ENCODE measurements around the gene WDR11. TPM values are rescaled to one million over a fixed set of nuclear protein-coding genes. Genes with fewer than 3 reads are reported as not detected.

WDR11 gene, protein sequence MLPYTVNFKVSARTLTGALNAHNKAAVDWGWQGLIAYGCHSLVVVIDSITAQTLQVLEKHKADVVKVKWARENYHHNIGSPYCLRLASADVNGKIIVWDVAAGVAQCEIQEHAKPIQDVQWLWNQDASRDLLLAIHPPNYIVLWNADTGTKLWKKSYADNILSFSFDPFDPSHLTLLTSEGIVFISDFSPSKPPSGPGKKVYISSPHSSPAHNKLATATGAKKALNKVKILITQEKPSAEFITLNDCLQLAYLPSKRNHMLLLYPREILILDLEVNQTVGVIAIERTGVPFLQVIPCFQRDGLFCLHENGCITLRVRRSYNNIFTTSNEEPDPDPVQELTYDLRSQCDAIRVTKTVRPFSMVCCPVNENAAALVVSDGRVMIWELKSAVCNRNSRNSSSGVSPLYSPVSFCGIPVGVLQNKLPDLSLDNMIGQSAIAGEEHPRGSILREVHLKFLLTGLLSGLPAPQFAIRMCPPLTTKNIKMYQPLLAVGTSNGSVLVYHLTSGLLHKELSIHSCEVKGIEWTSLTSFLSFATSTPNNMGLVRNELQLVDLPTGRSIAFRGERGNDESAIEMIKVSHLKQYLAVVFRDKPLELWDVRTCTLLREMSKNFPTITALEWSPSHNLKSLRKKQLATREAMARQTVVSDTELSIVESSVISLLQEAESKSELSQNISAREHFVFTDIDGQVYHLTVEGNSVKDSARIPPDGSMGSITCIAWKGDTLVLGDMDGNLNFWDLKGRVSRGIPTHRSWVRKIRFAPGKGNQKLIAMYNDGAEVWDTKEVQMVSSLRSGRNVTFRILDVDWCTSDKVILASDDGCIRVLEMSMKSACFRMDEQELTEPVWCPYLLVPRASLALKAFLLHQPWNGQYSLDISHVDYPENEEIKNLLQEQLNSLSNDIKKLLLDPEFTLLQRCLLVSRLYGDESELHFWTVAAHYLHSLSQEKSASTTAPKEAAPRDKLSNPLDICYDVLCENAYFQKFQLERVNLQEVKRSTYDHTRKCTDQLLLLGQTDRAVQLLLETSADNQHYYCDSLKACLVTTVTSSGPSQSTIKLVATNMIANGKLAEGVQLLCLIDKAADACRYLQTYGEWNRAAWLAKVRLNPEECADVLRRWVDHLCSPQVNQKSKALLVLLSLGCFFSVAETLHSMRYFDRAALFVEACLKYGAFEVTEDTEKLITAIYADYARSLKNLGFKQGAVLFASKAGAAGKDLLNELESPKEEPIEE
- 41.2 and 43.3 TPM in 2 replicates for total RNA-seq (2014; rRNA removed; shearing (Covaris generic))
- 47.1 and 58.9 TPM in 2 replicates for total RNA-seq (2022)
- percentile 84 among the genes with signal in this experiment for Bru-seq, nascent RNA
- percentile 78 among the genes with signal in this experiment for BruChase-seq, experiment 1, labeled RNA remaining after a 6-hour chase
- percentile 84 among the genes with signal in this experiment for BruChase-seq, experiment 2, labeled RNA remaining after a 2-hour chase
- long read RNA-seq, full-length matches to known transcripts: 36 of 65 reads
- long read RNA-seq, partial matches to known transcripts: 9 of 65 reads
- long read RNA-seq, other reads (novel, unspliced or antisense): 20 of 65 reads

DNA sequence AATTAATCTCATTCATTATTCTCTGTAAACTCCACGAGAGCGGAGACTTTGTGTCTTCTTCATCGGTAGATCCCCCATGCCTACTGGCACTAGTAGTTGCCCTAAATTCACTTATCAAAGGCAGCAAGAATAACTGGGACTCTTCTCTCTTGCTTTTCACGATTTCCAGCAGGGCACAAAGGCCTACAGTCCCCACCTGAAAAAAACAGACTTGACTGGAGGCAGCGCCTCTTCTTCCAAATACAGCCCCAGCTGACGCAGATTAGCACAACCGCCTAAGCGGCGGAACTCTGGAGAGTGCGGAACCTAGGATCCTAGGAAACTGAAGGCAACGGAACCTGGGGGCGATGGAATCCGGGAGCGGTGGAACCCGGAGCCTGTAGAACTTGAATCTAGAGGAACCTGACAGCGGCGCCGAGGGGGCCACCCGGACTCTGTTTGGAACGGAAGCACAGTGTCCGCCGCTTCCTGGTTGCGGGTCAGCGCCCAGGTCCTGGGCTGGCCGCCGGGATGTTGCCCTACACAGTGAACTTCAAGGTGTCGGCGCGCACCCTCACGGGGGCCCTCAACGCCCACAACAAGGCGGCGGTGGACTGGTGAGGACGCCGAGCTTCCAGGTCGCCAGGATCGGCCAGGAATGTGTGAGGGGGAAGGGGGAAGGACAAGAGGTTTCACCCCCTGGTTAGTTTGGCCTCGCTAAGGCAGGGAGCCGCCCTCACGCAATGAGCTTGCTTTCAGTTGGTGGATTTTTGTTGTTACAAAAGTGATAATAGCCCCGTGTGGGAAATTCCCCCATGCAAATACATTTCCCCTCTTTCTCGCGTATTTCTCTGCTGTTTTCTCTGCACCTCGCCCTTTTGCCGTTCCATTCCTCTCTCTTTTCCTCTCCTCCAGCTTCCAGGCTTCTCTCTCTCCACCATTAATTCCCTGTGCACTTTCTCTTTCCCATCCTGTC, at the start of gene WDR11:
WDR11 (plus strand) TSS at position 452 of the 955 bp plus-strand sequence; CDS start at position 511, 59 bp downstream.
- Histone ChIP-seq H4K20me1 (ENCODE audit: insufficient read depth, low read length) (peaks cover 9% of the 10 kb centered on the region; the same call in 1 of the 2 replicates), H2AFZ (ENCODE audit: low read length) (peak within 1 kb of the TSS; percentile 100), H3K9me3 (ENCODE audit: low read length) (0 out of 2 replicates have a peak, but pooled peaks cover 6% of the 10 kb centered on the region), H3K4me2 (ENCODE audit: low read length) (peak within 1 kb of the TSS; percentile 82), H3K36me3 (ENCODE audit: insufficient read depth, low read length) (peaks cover 28% of the 10 kb centered on the region), H3K9me2 (ENCODE audit: insufficient read depth, low read length) (no peaks in the 10 kb centered on the region), H3K27ac (ENCODE audit: low read depth, low read length, poor library complexity, severe bottlenecking) (peak within 1 kb of the TSS; percentile 62), H3K4me3 (ENCODE audit: low read depth, low read length, poor library complexity, severe bottlenecking) (peak within 1 kb of the TSS; percentile 90), H3K79me2 (ENCODE audit: insufficient read depth, low read depth, low read length) (peaks cover 28% of the 10 kb centered on the region; the same call in 1 of the 2 replicates), H3K4me1 (ENCODE audit: insufficient read depth, low read length, poor library complexity, severe bottlenecking) (peaks cover 19% of the 10 kb centered on the region)
- TSS peak; percentile 95 for BruUV-seq (replicated peaks)
- ChIA-PET POLR2A (no interaction called here), CTCF (ENCODE audit: unreplicated experiment) (interaction anchor here (0.6 kb wide), 1 partner anchor 27 kb away, joined by 4 read pairs; no protein-coding TSS in a partner anchor)
- intact Hi-C loops (cut with micrococcal nuclease; ENCODE audit: unreplicated experiment): loop anchor here (10.0 kb wide), 1 partner anchor 1074 kb away; the partner anchor contains the start of gene ATE1
- DNase-seq (ENCODE audit: low spot score): peak; percentile 84
- TF ChIP-seq EZH2phosphoT487 (IDR thresholded peaks at IDR 0.05; ENCODE audit: borderline replicate concordance, low read depth, low read length): no peak
- TF ChIP-seq, protein P1, sequence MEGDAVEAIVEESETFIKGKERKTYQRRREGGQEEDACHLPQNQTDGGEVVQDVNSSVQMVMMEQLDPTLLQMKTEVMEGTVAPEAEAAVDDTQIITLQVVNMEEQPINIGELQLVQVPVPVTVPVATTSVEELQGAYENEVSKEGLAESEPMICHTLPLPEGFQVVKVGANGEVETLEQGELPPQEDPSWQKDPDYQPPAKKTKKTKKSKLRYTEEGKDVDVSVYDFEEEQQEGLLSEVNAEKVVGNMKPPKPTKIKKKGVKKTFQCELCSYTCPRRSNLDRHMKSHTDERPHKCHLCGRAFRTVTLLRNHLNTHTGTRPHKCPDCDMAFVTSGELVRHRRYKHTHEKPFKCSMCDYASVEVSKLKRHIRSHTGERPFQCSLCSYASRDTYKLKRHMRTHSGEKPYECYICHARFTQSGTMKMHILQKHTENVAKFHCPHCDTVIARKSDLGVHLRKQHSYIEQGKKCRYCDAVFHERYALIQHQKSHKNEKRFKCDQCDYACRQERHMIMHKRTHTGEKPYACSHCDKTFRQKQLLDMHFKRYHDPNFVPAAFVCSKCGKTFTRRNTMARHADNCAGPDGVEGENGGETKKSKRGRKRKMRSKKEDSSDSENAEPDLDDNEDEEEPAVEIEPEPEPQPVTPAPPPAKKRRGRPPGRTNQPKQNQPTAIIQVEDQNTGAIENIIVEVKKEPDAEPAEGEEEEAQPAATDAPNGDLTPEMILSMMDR (conservative IDR thresholded peaks at IDR 0.05; ENCODE audit: low read length): no peak

DNA sequence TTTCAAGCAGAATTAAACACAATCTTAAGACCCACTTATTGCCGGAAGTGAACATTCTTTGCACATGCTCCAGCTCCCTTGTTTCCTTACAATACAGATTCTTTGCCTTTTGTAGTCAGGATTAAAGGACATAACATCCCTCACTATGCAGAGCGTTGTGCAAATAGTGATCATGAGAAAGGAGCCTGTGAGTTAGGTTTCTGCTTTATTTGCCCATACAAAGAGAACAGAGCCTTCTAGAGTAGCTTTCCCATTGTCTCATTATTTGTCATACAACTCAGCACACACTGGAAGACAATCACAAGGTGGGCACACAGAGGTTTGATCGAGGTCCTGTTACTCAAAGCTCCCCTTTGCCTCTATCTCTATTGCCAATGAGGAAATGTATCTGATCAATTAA, 48.2 kb upstream of the WDR11 start:
- no peaks in the 10 kb centered on the region for H3K9me2 ChIP-seq (ENCODE audit: insufficient read depth, low read length)
- POLR2A ChIA-PET: no interaction called here

More for the DNA sequence above, 48.2 kb upstream of the WDR11 start:
- no peak overlapping the region for H3K4me3 ChIP-seq (ENCODE audit: low read depth, low read length, poor library complexity, severe bottlenecking)
- CTCF ChIA-PET (ENCODE audit: unreplicated experiment): no interaction called here
- no peaks in the 10 kb centered on the region for H3K4me1 ChIP-seq (ENCODE audit: insufficient read depth, low read length, poor library complexity, severe bottlenecking)
- no peak overlapping the region for H2AFZ ChIP-seq (ENCODE audit: low read length)
- no peaks in the 10 kb centered on the region for H3K36me3 ChIP-seq (ENCODE audit: insufficient read depth, low read length)
- H3K79me2 ChIP-seq (ENCODE audit: insufficient read depth, low read depth, low read length): no peaks in the 10 kb centered on the region
- no peak for DNase-seq (ENCODE audit: low spot score)
- H3K27ac ChIP-seq (ENCODE audit: low read depth, low read length, poor library complexity, severe bottlenecking): no peak overlapping the region
- H3K9me3 ChIP-seq (ENCODE audit: low read length): no peaks in the 10 kb centered on the region
- intact Hi-C loops (cut with micrococcal nuclease; ENCODE audit: unreplicated experiment): no loop called here
- no peak overlapping the region for H3K4me2 ChIP-seq (ENCODE audit: low read length)
- BruUV-seq (replicated peaks): no TSS peak
- TF ChIP-seq, protein P1 (conservative IDR thresholded peaks at IDR 0.05; ENCODE audit: low read length): no peak
- TF ChIP-seq EZH2phosphoT487 (IDR thresholded peaks at IDR 0.05; ENCODE audit: borderline replicate concordance, low read depth, low read length): no peak
- H4K20me1 ChIP-seq (ENCODE audit: insufficient read depth, low read length): no peaks in the 10 kb centered on the region

Data from OCI-LY7 (cell line).